Activated T-cell treated with anti-CD3 and anti-CD28 coated beads for 4 hours (primary cell): ENCODE results near the gene CTNNA2.

Experiments
- DNase-seq: peaks from one replicate; pipeline ENCODE4 v3.0.0-alpha.2; 2020

Gene CTNNA2

GRCh38 chr2:80527119-80527518 lies 1014.3 kb downstream of the CTNNA2 start:
- DNase-seq: no peak

- DNase-seq: no peak
Observed at GRCh38 chr2:80529466-80530165, 1016.8 kb downstream of the CTNNA2 start.

GRCh38 chr2:80530442-80531064 lies 1017.7 kb downstream of the CTNNA2 start:
- no peak for DNase-seq

- DNase-seq: no peak
Observed at GRCh38 chr2:80531319-80531718, 1018.5 kb downstream of the CTNNA2 start.

DNA sequence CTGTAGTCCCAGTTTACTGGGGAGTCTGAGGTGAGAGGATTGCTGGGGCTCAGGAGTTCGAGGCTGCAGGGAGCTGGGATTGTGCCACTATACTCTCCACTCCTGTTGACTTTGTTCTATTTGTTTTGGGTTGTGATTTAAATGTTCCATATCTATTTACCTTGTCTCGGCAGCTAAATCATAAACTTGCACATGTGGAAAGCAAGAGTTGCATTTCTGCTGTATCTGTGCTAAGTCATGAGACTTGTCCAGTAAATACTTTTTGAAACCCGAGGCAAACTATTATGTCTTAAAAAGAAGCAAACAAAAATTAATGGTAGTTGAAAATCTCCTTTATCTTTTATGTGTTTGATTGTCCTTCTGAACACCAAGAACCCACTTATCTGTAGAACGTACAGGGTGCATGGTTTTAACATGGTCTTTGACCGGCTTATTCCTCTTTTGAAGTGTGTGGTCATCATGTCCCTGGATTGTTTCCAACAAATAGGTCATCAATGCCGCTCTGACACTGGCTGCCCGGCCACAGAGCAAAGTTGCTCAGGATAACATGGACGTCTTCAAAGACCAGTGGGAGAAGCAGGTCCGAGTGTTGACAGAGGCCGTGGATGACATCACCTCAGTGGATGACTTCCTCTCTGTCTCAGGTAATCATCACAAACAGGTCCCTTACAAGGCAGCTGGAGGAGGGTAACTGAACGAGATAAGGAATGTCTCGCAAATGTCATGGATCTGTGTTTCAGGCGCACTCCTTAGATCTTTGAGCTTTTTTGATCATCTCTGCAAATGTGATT lies 1032.8 kb downstream of the CTNNA2 start:
- no peak for DNase-seq

DNA sequence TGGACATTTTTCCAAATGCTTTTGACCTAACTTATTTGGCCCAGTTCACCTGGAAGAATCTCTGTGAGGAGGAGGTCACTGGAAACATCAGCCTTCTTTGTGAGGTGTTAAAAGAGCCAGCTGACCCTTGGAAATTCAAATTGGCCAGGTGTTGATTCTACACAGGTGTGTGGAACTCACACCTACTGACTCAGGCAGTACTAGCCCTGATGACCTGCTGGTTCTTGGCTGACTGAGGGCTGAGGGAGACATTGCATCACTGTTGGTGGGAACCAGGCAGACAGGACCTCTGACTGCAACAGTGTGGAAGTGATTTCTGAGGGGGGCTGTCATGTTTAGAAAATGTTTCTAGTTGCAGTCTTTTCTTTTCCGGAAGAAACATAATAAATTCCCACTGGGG lies 1033.9 kb downstream of the CTNNA2 start:
- no peak for DNase-seq

DNA sequence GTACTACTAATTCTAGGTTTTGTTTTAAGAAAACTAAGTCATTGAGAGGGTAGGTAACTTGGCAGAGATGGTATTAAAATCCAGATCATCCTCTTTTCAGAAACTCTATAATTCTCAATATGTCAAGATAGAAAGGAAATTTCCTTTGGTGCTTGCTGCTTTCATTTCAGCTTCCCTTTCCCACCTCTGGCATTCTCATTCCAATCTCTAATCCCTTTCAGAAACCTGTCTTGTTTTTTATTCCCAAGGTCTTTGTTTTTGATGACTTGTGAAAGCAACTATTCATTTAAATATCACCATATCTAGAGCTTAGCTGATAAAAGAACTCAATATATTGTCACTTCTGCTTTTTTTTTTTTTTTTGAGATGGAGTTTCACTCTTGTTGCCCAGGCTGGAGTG lies 1034.5 kb downstream of the CTNNA2 start:
- no peak for DNase-seq

DNA sequence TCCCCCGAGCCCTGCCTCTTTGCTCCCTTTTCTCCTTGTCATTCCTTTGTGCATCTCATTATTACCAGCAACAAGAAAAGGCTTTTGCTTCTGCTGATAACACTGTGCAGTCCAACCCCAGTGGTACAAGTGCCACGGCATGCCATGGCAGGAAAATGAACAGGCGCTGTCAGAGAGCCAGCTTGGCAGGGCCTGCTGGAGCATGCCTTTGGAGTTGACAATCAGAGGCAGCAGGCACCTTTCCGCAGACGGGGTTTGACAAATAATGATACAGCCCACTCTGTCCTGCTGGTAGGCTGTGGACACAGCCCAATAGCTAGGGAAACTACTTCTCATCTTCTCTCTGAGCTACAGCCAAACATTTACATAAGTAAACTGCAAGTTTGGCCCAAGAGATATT lies 1035.6 kb downstream of the CTNNA2 start:
- DNase-seq: no peak

GRCh38 chr2:80549901-80550300 lies 1037.0 kb downstream of the CTNNA2 start:
- no peak for DNase-seq

DNA sequence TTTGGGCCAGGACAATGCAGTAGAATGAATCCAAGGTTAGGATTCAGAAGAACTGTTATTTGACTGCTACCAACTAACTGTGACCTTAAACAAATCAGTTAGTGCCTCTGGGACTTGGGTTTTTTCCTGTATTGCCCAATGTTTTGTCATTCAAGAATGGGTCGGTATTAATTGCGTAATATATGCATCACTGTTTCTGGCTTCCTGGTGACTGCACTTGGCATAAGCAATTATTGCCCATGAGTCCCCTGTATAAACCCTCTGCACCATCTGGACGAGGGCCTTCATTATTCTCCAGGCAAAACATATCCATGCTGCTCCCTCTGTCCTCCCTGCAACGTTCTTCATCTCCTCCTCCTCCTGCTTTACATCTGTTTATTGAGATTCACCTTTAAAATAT lies 1047.5 kb downstream of the CTNNA2 start:
- DNase-seq: no peak

GRCh38 chr2:80568011-80568410 lies 1055.2 kb downstream of the CTNNA2 start:
- DNase-seq: no peak

DNA sequence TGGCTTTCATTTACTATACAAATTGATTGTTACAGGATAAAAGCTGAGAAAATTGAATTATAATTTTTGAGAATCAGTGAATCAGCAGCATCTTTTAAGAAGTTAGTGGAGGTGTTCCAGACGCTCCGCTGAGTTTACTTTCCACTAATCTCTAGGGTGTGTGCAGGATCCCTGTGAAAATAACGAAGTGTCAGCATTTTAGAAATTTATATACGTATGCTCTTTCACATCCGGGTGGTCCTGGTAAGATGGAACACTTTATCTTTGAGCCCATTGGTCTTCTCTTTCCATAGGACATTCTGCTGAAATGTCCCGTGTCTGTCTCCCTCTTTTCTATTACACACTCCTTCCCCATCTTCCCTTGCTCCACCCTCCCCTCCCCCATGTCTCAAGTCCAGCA lies 1060.3 kb downstream of the CTNNA2 start:
- DNase-seq: no peak

- DNase-seq: no peak
Observed at GRCh38 chr2:80573950-80574349, 1061.1 kb downstream of the CTNNA2 start.

GRCh38 chr2:80579756-80580155 lies 1066.9 kb downstream of the CTNNA2 start:
- DNase-seq: no peak

- no peak for DNase-seq
Observed at GRCh38 chr2:80591233-80591632, 1078.4 kb downstream of the CTNNA2 start.

DNA sequence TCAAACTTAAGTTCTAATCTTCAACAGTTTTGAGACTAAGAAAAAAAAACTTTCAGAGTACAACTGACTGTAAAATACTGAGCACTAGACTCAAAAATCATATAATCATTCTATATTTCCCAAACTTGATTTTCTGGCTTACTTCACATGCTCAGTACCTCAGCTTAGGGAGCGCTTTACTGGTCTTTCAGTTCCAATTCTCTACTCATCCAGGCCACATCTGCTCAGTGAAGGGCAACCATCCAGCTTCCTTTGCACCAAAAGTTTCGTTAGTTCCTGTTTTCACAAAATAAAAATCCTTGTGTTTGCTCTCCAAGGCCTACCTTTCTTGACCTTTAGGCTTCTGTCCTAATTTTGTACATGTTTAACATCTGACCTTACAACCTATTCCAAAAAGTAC lies 1079.3 kb downstream of the CTNNA2 start:
- DNase-seq: no peak

GRCh38 chr2:80610108-80610507 lies 1097.3 kb downstream of the CTNNA2 start:
- DNase-seq: no peak

GRCh38 chr2:80621656-80622055 lies 1108.8 kb downstream of the CTNNA2 start:
- DNase-seq: no peak

GRCh38 chr2:80624062-80624461 lies 1111.2 kb downstream of the CTNNA2 start:
- no peak for DNase-seq

GRCh38 chr2:80634590-80634989 lies 1121.7 kb downstream of the CTNNA2 start:
- no peak for DNase-seq

DNA sequence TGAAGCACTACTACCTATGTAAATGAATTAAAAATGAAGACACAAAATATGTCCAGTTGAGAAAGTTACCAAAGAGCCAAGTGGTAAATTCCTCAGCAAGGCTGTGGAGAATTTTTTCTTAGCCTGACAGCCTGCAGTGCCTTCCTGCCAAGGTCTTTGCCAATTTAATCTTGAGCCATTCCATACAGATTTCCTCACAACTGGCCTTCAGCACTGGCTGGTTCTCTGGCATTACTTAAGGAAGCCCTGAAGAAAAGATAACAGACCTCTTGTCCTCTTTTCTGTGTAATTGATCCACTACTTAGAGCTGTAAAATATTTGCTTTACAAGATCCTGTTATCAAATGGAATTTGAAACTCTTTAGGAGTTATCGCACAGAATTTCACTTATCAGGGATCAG lies 1125.9 kb downstream of the CTNNA2 start:
- DNase-seq: no peak

DNA sequence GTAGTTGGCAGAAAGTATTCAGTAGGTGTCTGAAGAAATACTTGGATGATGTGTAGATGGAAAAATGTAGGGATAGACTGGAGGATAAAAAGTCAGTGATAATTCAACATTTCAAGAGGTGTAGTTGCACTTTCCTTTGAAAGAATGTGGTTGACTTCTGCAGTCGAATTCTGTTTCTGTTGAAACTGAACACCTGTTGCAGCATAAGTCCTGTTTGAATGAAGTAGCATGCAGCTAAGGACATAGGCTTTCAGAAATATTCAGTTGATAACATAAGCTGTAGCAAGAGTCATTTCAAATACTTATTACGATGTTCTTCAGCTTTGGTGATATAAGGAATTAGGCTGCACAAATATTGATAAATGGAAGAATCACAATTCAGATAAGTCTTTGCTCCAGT lies 1129.6 kb downstream of the CTNNA2 start:
- no peak for DNase-seq

DNA sequence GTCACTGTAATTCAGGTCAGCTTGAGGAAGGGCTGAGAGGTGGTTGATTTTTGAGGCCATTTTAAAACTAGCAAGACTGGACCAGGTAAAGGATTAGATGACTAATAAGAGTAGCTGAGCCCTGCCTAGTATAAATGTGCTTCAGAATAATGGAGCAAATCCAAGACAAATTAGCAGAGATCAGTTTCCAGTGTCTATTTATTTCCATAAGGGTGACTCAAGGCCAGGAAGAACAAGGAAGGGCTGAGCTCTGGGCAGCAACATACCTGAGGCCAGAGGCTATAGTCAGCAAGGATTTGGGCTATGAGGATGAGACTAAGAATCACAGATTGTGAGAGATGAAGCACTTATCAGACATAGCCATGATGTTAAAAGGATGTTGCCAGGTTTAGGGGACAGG lies 1130.7 kb downstream of the CTNNA2 start:
- no peak for DNase-seq

- DNase-seq: no peak
Observed at GRCh38 chr2:80651435-80651834, 1138.6 kb downstream of the CTNNA2 start.
